Keratinocyte (primary cell): ENCODE results near the gene CYP27B1.

Experiments
- EZH2 ChIP-seq: IDR thresholded peaks from one replicate; pipeline ENCODE4 v1.6.1; 2012; ENCODE audit warnings: inconsistent platforms, mild to moderate bottlenecking, low read length, moderate library complexity
- TF ChIP-seq, protein P1 (sequence below), 3 experiments: IDR thresholded peaks in 1 of 3; conservative IDR thresholded peaks in 1 of 3; optimal IDR thresholded peaks in 1 of 3; 2 replicates in 2 of 3; 3 replicates in 1 of 3; pipeline versions ENCODE3 to v1.5.1; 2011; ENCODE audit warnings: low read length in 3 of 3, mild to moderate bottlenecking in 3 of 3, moderate library complexity in 2 of 3, control low read depth in 1 of 3, inconsistent platforms in 1 of 3; ENCODE audit not compliant: insufficient read depth in 2 of 3; ENCODE audit errors: extremely low read depth in 1 of 3

DNA sequence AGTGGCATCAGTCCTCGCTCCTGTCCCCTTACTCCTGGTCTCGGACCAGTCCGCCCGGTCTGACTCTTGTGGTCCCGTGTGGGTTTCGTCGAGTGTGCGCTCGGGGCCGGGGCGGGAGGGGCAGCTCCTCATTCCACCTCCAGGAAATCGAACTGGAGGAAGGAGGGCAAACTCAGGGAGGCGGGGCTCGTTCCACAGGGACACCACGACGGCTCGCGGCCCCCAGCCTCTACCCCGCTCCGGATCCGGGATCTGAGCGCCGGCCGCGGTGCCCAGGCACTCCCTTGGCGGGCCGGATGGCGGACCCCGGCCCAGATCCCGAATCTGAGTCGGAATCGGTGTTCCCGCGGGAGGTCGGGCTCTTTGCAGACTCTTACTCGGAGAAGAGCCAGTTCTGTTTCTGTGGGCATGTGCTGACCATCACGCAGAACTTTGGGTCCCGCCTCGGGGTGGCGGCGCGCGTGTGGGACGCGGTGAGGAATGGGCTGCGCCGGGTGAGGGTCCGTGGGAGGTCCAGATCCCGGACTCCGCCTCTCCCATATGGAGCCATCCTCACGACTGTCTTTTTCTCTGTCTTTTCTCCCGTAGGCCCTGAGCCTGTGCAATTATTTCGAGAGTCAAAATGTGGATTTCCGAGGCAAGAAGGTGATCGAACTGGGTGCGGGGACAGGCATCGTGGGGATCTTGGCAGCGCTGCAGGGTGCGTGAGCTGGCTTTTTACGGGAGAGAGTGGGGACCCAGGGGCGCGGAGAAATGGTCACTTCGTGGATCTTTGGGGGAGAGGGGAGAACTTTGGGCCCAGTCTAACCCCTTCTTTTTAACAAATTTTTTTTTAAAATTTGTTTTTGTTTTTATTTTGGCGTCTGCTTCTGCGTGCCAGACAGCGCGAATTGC, 5.8 kb upstream of the CYP27B1 start, which contains the start of gene EEF1AKMT3:
- TF ChIP-seq, protein P1, sequence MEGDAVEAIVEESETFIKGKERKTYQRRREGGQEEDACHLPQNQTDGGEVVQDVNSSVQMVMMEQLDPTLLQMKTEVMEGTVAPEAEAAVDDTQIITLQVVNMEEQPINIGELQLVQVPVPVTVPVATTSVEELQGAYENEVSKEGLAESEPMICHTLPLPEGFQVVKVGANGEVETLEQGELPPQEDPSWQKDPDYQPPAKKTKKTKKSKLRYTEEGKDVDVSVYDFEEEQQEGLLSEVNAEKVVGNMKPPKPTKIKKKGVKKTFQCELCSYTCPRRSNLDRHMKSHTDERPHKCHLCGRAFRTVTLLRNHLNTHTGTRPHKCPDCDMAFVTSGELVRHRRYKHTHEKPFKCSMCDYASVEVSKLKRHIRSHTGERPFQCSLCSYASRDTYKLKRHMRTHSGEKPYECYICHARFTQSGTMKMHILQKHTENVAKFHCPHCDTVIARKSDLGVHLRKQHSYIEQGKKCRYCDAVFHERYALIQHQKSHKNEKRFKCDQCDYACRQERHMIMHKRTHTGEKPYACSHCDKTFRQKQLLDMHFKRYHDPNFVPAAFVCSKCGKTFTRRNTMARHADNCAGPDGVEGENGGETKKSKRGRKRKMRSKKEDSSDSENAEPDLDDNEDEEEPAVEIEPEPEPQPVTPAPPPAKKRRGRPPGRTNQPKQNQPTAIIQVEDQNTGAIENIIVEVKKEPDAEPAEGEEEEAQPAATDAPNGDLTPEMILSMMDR (optimal IDR thresholded peaks at IDR 0.05 in 1 of 3, IDR thresholded peaks at IDR 0.05 in 1 of 3, conservative IDR thresholded peaks at IDR 0.05 in 1 of 3; ENCODE audit: extremely low read depth in 1 of 3, insufficient read depth in 2 of 3, low read length in 3 of 3) = no peak
- no peak for TF ChIP-seq EZH2
